PC-9 (cell line): ENCODE data around the gene SPTBN5.

Source experiments
- EZH2 ChIP-seq: fragments of 200-600 bp; sonication (generic); IDR thresholded peaks from 2 replicates; pipeline ENCODE4 v1.8.0; 2017; ENCODE audit warnings: antibody characterized with exemption, low read depth
- TF ChIP-seq, protein P1 (sequence below): fragments of 200-600 bp; sonication (generic); conservative IDR thresholded peaks from 2 replicates; pipeline ENCODE4 v1.6.1; 2017; ENCODE audit warnings: mixed run types, antibody characterized with exemption, mild to moderate bottlenecking, moderate library complexity

DNA sequence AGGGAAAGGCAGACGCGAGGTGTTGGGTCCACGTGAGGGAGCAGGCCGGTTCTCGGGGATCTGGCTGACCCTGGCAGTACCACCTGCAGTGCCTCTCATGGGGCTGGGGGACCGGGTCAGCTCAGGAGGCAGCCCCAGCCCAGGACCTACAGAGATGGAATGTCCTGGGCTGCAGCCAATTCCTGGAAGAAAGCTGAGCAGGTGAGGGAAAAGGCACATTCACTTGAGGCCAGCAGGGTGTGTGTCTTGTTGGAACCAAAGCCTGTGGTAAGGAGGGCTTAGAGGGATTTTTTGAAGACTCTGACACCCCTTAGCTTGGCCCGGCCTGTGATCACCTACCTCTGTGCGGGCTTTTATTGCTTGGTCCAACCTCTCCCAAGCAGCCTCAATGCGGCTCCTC lies 39.4 kb downstream of the SPTBN5 start:
- TF ChIP-seq, protein P1, sequence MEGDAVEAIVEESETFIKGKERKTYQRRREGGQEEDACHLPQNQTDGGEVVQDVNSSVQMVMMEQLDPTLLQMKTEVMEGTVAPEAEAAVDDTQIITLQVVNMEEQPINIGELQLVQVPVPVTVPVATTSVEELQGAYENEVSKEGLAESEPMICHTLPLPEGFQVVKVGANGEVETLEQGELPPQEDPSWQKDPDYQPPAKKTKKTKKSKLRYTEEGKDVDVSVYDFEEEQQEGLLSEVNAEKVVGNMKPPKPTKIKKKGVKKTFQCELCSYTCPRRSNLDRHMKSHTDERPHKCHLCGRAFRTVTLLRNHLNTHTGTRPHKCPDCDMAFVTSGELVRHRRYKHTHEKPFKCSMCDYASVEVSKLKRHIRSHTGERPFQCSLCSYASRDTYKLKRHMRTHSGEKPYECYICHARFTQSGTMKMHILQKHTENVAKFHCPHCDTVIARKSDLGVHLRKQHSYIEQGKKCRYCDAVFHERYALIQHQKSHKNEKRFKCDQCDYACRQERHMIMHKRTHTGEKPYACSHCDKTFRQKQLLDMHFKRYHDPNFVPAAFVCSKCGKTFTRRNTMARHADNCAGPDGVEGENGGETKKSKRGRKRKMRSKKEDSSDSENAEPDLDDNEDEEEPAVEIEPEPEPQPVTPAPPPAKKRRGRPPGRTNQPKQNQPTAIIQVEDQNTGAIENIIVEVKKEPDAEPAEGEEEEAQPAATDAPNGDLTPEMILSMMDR = no peak
- no peak for TF ChIP-seq EZH2
